ACHN (cell line): ENCODE data around the gene NEURL4.
A peak's percentile ranks its signal among the peaks of the same experiment; 100 is the strongest.

Experiments
- DNase-seq: peaks from one replicate; pipeline ENCODE4 v3.0.0-alpha.2; 2015
- in situ Hi-C: cut with HindIII; loops from 2 replicates; pipeline ENCODE4 v1.10.0; 2017; ENCODE audit warnings: low sequenced_read_pairs, low pct_ligation_motif_present, low pct_unique_long_range_greater_than_20kb

NEURL4 gene

GRCh38 chr17:7290166-7290565, 39.0 kb downstream of the NEURL4 start:
- in situ Hi-C loops, result no loop called here
- no peak for DNase-seq

- DNase-seq, result no peak
- in situ Hi-C loops, result no loop called here
These were observed 39.7 kb downstream of the NEURL4 start for GRCh38 chr17:7289256-7290032.

- in situ Hi-C loops, result no loop called here
- no peak for DNase-seq
These were observed 43.5 kb downstream of the NEURL4 start for GRCh38 chr17:7285679-7286078.

- in situ Hi-C loops, result no loop called here
- DNase-seq, result no peak
These were observed 44.2 kb downstream of the NEURL4 start for GRCh38 chr17:7284911-7285310.

GRCh38 chr17:7283471-7284216, 45.5 kb downstream of the NEURL4 start:
- in situ Hi-C loops, result no loop called here
- no peak for DNase-seq

- no peak for DNase-seq
- in situ Hi-C loops, result no loop called here
These were observed 46.3 kb downstream of the NEURL4 start for GRCh38 chr17:7282752-7283321.

GRCh38 chr17:7281953-7282751, 47.0 kb downstream of the NEURL4 start:
- no peak for DNase-seq
- in situ Hi-C loops, result no loop called here

- in situ Hi-C loops, result no loop called here
- DNase-seq, result peak; percentile 97
These were observed 47.8 kb downstream of the NEURL4 start, which contains the start of gene SLC2A4 for GRCh38 chr17:7281074-7281952. Gene SLC2A4, plus strand, starts transcription at chr17:7281718. Its CDS starts 217 bp downstream, at chr17:7281935.

- in situ Hi-C loops, result no loop called here
- DNase-seq, result peak; percentile 87
These were observed 48.5 kb downstream of the NEURL4 start for GRCh38 chr17:7280519-7281073.

GRCh38 chr17:7279448-7279847, 49.7 kb downstream of the NEURL4 start:
- no peak for DNase-seq
- in situ Hi-C loops, result no loop called here

GRCh38 chr17:7266784-7267183, 62.4 kb downstream of the NEURL4 start:
- DNase-seq, result no peak
- in situ Hi-C loops, result no loop called here
